ENCODE data around the gene SCG2. TPM values are rescaled to one million over a fixed set of nuclear protein-coding genes. Genes with fewer than 3 reads are reported as not detected.

SCG2 gene
- total and polyA plus RNA-seq, 10 donors, result 0.13 to 0.39 (median 0.17) TPM; not detected in 5

- Histone ChIP-seq H3K36me3 (no peaks in the 10 kb centered on the region), H3K4me3 (no peak overlapping the region), H3K9me3 (peaks cover 0 to 4% (median 0%) of the 10 kb centered on the region in 8 donors), H3K27ac (no peak overlapping the region), H3K27me3 (replicated peaks in 1 of 7) (no peaks in the 10 kb centered on the region), H3K4me1 (no peaks in the 10 kb centered on the region)
- TF ChIP-seq CTCF (IDR thresholded peaks at IDR 0.05 in 8 of 11, conservative IDR thresholded peaks at IDR 0.05 in 3 of 11) (no peak), POLR2A (IDR thresholded peaks at IDR 0.05) (no peak), POLR2AphosphoS5 (IDR thresholded peaks at IDR 0.05) (no peak)
- DNase-seq, result no peak
- intact Hi-C loops (cut with DNase I; ENCODE audit: low total_unique reads), result no loop called here
- WGBS, 5 donors, result 55 to 65% (median 62%) methylated on average over 5 of the region's 5 CpGs
Observed at GRCh38 chr2:223641082-223641481, 38.9 kb upstream of the SCG2 start.

GRCh38 chr2:223635080-223635479 lies 32.9 kb upstream of the SCG2 start:
- Histone ChIP-seq H3K4me3 (no peak overlapping the region), H3K9me3 (peaks cover 0 to 11% (median 2%) of the 10 kb centered on the region in 8 donors), H3K4me1 (no peaks in the 10 kb centered on the region), H3K27ac (no peak overlapping the region), H3K27me3 (replicated peaks in 1 of 7) (no peaks in the 10 kb centered on the region), H3K36me3 (no peaks in the 10 kb centered on the region)
- intact Hi-C loops (cut with DNase I; ENCODE audit: low total_unique reads), result no loop called here
- DNase-seq, result no peak
- no peak for TF ChIP-seq CTCF (IDR thresholded peaks at IDR 0.05 in 8 of 11, conservative IDR thresholded peaks at IDR 0.05 in 3 of 11)
- TF ChIP-seq POLR2A (IDR thresholded peaks at IDR 0.05), result no peak
- TF ChIP-seq POLR2AphosphoS5 (IDR thresholded peaks at IDR 0.05), result no peak
- 38 to 79% (median 66%) methylated on average over 1 of the region's 1 CpG for WGBS, 5 donors

GRCh38 chr2:223634238-223634637 lies 32.1 kb upstream of the SCG2 start:
- no peaks in the 10 kb centered on the region for H3K36me3 ChIP-seq
- TF ChIP-seq POLR2A (IDR thresholded peaks at IDR 0.05) (no peak), POLR2AphosphoS5 (IDR thresholded peaks at IDR 0.05) (no peak), CTCF (IDR thresholded peaks at IDR 0.05 in 8 of 11, conservative IDR thresholded peaks at IDR 0.05 in 3 of 11) (no peak)
- no peak overlapping the region for H3K27ac ChIP-seq
- no peaks in the 10 kb centered on the region for H3K27me3 ChIP-seq (replicated peaks in 1 of 7)
- H3K4me1 ChIP-seq, result no peaks in the 10 kb centered on the region
- H3K4me3 ChIP-seq, result no peak overlapping the region
- intact Hi-C loops (cut with DNase I; ENCODE audit: low total_unique reads), result no loop called here
- WGBS, 5 donors, result 88 to 99% (median 93%) methylated on average over 3 of the region's 3 CpGs
- peaks cover 0 to 11% (median 2%) of the 10 kb centered on the region in 8 donors for H3K9me3 ChIP-seq
- DNase-seq, result no peak

GRCh38 chr2:223633656-223634055 lies 31.5 kb upstream of the SCG2 start:
- TF ChIP-seq CTCF (IDR thresholded peaks at IDR 0.05 in 8 of 11, conservative IDR thresholded peaks at IDR 0.05 in 3 of 11), result no peak
- no peak for TF ChIP-seq POLR2A (IDR thresholded peaks at IDR 0.05)
- no peak for TF ChIP-seq POLR2AphosphoS5 (IDR thresholded peaks at IDR 0.05)
- DNase-seq, result no peak
- Histone ChIP-seq H3K27me3 (replicated peaks in 1 of 7) (no peaks in the 10 kb centered on the region), H3K36me3 (no peaks in the 10 kb centered on the region), H3K9me3 (peaks cover 0 to 7% (median under 1%) of the 10 kb centered on the region in 8 donors), H3K4me1 (no peaks in the 10 kb centered on the region), H3K27ac (no peak overlapping the region), H3K4me3 (no peak overlapping the region)
- intact Hi-C loops (cut with DNase I; ENCODE audit: low total_unique reads), result no loop called here
- WGBS, 5 donors, result 82 to 93% (median 91%) methylated on average over 6 of the region's 6 CpGs

Data from spleen (tissue), 11 donors.